ENCODE measurements around the gene TSTD1.
"Not testable (repeated sequence)": the region's sequence is repeated elsewhere in the genome, so short reads cannot be mapped to it uniquely, and the experiment has no call there.

GRCh38 chr1:161029466-161029865, 9.3 kb downstream of the TSTD1 start:
- not testable (repeated sequence) for TF ChIP-seq CTCF (IDR thresholded peaks at IDR 0.05); ZFX (IDR thresholded peaks at IDR 0.05; ENCODE audit: borderline replicate concordance)
